Measurements from ENCODE around the gene RETNLB.

GRCh38 chr3:108804437-108804836 lies 47.2 kb upstream of the RETNLB start:
- TF ChIP-seq CTCF (IDR thresholded peaks at IDR 0.05) (no peak), POLR2A (IDR thresholded peaks at IDR 0.05) (no peak)
